EH (cell line): Measurements from ENCODE around the gene SPNS2.
A peak's percentile ranks its signal among the peaks of the same experiment; 100 is the strongest.

Source experiments
- DNase-seq: peaks from one replicate; pipeline ENCODE4 v3.0.0-alpha.2; 2015; ENCODE audit warnings: low read depth

Gene SPNS2

GRCh38 chr17:4537451-4538235 lies 39.0 kb downstream of the SPNS2 start:
- no peak for DNase-seq

GRCh38 chr17:4538236-4539002 lies 39.7 kb downstream of the SPNS2 start:
- no peak for DNase-seq

DNA sequence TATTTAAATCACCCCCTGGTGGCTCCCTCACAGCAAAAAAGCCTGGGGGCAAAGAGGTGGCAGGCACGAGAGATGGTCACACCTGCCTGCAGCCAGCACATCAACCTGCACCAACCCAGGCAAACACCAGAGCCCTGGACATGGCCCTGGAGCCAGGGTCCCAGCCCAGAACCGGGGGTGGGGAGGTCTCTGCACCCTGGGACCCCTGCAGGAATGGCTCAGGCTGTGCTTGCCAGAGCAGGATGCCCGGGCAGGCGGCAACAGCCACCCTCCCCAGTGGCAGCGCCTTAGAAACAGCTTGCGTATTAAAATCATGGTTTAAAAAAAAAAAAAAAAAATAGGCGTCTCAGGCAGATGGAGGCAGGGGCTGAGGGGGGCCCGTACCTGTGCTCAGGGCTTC lies 40.3 kb downstream of the SPNS2 start:
- no peak for DNase-seq

- DNase-seq: no peak
These were observed 41.0 kb downstream of the SPNS2 start for GRCh38 chr17:4539576-4540223.

- no peak for DNase-seq
These were observed 41.6 kb downstream of the SPNS2 start for GRCh38 chr17:4540224-4540651.

DNA sequence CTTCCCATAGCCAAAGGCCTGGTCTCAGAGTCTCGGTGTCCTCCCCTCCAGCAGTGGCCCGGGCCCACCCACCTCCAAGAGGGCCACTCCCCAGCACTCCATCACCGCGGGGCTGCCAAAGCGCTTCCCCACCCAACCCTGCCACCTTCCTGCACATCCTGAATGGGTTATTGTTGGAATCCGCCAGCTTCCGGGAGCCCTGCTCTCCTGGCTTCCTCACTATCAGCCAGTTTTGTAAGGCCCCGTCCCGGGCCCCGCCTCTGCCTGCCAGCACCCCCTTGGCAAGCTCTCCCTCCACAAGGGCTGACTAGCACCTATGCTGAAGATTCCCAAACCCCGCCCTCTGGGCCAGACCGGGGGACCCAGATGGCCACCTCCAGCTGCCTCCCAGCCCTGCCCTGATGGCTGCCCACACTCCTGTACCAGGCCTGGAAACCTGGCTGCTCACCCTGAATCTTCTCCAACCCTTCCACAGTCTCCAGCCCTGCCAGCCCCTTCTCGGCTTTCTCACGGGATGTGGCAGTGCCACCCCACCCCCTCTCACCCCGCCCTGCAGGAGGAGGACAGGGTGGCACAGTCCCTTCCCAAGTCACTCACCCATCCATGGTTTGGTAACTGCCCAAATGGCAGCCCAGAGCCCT lies 42.1 kb downstream of the SPNS2 start:
- no peak for DNase-seq

DNA sequence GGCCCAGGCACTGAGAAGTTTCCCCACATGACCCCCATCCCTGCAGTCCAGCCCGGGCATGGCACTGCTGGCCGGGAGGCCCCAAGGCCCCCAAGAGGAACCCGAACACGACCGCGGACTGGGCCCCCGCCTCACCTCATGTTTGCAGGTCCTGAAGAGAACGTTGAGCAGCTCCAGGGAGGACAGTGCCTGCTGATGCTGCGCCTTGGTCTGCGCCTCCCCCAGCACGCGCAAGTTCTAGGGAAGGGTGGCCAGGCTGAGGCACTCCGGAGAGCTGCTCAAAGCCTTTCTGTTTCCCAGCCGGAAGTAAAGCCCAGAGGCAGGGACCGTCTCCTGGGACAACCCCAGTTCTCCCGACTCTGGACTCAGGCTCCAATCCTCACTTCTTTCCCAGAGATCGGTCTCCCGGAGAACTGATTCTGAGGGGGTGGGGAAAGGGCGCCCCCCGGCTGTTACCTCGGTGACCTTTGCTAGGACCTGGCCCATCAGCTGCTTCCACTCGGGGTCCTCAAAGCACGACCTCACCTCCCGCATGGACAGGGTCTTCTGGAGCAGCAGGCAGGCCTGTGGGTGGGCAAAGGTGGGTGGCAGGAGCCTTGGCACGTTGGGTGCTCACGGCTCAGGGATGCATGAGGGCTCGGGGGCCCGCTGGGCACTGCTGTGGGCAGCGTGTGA lies 42.8 kb downstream of the SPNS2 start:
- DNase-seq: no peak

DNA sequence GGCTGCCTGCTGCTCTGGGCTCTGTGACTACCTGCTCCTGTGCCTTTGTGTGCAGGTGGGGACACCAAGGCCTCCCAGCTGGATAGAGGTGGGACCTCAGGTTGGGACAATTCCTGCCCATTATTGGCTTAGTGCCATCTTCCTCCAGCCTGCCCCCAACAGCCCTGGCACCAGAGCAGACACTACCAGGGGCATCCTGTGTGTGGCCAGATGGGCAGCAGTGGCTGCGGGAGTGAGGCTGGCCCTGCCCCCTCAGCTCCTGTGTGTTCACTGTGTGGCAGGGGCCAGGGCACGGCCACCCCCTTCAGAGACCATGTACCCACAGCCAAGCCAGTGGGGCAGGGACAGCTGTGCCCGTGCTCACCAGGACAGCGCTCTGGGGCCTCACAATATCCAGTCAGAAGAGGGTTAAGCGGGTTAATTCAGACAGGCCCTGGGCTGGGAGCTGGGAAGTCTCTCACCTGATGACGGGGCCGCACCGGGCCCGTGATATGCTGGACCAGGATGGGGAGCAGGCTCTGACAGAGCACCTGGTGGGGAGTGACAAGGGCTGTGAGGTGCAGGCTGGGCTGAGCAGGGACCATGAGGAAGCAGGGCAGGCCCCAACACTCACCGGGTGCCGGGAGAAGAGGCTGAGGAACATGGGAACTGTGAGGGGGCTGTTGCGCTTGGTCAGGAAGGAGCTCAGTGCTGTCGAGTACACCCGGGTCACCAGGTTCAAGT lies 43.5 kb downstream of the SPNS2 start:
- DNase-seq: no peak

DNA sequence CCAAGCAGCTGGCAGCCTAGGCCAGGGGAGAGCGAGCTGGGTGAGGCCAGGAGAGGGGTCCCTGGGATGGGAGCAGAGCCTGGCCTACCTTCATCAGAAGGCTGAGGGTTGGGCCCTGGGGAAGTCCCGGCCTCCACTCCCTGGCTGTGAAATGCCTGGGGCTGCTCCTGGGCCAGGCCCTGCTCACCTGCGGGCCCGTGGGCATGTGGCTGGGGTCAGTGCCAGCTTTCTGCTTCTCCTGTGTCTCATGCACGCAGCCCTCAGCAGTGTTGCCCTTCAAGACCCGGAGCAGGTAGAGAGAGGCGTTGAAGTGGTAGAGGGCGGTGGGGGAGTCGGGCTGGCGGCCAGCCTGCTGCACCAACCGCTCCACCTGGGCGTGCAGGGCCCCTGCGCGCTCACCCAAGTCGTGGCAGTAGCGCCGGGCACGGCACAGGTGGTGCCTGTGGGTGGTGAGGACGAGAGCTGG lies 44.1 kb downstream of the SPNS2 start:
- DNase-seq: no peak

GRCh38 chr17:4543557-4544026 lies 44.9 kb downstream of the SPNS2 start:
- no peak for DNase-seq

GRCh38 chr17:4544135-4544950 lies 45.7 kb downstream of the SPNS2 start:
- DNase-seq: no peak

GRCh38 chr17:4544951-4545216 lies 46.2 kb downstream of the SPNS2 start:
- DNase-seq: no peak

DNA sequence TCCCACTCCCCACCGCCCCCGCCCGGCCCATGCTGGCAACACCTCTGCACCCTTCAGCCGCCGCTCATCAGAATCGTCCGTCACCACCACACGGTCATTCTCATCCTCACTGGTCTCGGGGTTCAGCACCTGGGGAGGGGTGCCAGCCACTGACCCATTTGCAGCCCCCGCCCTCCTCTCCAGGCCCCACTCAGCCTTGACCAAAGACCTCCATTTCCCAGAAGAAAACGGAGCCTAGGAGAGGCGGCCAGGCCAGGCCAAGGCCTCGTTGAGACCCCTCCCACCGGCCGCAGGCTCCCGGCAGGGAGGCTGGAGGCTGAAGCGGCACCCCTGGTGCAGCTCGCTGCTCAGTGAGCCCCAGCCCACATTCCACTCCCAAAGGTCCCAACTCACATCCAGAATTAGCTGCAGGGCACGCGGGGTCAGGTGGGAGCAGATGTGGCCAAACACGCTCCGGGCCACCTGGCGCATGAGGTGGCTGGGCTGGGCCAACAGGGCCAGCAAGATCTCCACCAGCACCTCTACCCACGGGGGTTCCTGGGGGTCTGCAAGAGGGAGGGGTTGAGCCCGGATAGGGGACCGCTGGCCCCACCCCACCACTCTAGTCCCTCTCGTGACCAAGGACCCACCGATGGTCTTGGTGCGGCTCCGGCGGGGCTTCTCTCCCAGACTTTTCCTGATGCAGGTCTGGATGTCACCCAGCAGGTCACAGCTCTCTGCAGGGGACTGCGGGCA lies 46.7 kb downstream of the SPNS2 start:
- DNase-seq: no peak

DNA sequence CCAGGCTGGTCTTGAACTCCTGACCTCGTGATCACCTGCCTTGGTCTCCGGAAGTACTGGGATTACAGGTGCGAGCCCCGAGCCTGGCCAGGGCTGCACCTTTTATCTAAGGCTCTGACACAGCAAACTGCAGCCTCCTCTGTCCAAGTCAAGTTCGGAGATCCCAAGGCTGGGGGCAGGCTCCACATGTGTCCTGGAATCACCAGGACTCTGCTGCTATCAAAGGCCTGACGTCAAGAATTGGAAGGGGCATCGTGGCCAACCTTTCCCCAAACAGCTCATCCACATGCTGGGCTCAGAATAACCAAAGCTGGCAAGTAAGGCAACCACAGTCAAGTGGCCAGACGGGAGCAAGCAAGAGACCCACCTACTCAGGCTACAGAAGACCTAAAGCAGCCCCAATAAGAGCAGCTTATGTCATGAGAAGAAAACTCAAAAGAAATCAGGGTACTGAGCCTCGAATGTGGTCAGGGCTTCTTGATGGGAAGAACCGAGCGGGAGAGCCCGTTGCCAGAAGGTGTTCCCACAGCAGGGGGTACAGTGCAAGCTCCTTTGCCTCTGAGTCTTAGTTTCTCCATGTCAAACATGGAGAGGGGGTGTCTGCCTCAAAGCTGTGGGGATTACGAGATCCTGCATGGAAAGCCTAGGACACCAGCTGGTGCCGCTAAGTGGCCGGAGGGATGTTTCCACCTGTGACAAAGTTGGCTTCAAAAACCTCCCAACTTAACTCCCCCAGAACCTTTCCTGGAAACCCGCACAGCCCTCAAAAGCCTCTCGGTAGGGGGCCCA lies 48.6 kb downstream of the SPNS2 start:
- no peak for DNase-seq

- no peak for DNase-seq
These were observed 49.4 kb downstream of the SPNS2 start for GRCh38 chr17:4548061-4548461.

DNA sequence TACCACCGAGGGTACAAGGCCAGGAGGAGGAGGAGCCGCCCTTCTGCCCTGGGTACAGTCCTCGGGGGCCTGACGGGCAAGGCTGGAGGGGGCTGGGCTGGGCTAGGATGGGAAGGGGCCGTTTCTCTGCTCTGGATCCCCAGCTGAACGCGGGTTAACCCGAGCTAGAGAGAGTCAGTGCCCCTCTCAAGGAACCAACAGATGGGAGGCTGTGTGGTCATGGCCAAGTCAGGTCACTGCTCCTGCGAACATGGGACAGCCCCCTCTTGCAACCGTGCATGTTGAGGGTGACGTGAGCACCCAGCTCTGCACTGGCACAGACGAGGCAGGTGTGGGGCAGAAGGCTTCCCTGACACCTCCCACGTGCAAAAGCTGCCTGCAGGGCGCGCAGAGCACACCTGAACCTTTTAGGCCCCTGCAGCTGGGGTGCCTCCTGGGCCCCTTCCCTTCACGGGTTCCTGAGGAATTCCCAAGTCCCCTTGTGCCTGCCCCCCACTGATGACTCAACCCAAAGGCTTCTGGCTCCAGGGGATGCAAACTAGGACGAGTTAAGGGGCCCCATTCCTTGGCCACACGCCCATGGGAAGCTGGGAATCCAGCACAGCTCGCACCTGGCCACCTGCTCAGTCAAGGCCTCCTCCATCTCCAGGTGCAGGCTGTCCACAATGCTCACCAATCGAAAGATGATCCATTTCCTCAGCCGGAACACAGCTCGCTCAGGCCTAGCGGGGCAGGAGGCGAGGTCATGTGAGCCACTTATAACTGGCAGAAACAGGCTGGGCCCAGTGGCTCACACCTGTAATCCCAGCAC lies 50.2 kb downstream of the SPNS2 start:
- peak; percentile 27 for DNase-seq

DNA sequence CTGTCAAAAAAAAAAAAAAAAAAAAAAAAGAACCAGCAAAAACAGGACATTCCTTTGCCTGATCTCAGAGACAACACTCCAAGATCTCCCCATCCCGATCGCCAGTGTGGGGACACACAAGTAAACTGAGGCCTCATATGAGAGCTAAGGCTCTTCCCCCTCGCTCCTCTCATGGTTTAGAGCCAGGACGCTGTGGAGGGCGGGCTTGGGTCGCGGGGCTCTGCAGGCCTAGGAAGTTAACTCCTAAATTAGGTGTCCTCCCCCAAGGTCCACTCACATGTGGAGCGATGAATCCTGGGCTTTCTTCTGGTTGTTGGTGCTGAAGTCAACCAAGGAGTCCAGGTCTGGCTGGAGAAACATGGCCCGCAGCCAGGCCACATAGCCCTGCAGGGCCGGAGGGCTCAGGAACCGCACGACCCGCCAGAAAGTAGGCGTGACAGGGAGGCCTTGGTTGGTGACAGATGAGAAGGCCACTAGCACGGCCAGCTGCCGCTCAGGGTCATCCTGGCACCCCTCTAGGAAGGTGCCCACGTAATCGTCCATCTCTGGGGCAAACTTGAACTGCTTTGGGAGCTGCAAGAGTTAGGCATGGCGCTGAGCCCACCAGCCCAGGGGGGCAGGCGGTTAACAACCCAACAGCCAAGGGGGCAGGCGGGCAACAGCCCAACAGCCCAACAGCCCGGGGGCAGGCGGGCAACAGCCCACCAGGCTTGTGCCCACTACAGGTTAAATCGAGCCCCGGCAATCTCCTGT lies 51.3 kb downstream of the SPNS2 start:
- DNase-seq: no peak
